Endothelial cell of umbilical vein (primary cell): ENCODE data around the gene VEZT. TPM values are rescaled to one million over a fixed set of nuclear protein-coding genes. Genes with fewer than 3 reads are reported as not detected.
A peak's percentile ranks its signal among the peaks of the same experiment; 100 is the strongest.

Experiments
- Bru-seq: library from RNA; stranded (reverse); fragments of 400-500 nt; gene quantifications from one replicate; lab custom pipeline; 2021; lab: Mats Ljungman, UMichigan
- BruChase-seq, 2 experiments: library from RNA; stranded (reverse); fragments of 400-500 nt; gene quantifications; one replicate each; lab custom pipeline; 2021; lab: Mats Ljungman, UMichigan
- BruUV-seq: library from RNA; stranded (reverse); fragments of 400-500 nt; replicated peaks from 2 replicates; lab custom pipeline; 2021; lab: Mats Ljungman, UMichigan
- CTCF ChIA-PET: fragments of 300-600, 350-600 bp; sonication (Branson Sonifier 250); formaldehyde crosslinking; loops from one replicate; lab custom pipeline; 2021; ENCODE audit warnings: antibody characterized with exemption, inconsistent platforms; lab: Charles Lee
- POLR2A ChIA-PET: fragments of 300-600, 350-600 bp; sonication (Branson Sonifier 250); formaldehyde crosslinking; loops from one replicate; lab custom pipeline; 2021; ENCODE audit warnings: antibody characterized with exemption, inconsistent platforms; lab: Charles Lee
- DNase-seq: peaks from one replicate; pipeline ENCODE4 v3.0.0-alpha.2; 2011; ENCODE audit warnings: low read depth, low spot score
- FAIRE-seq: peaks from 2 replicates; lab custom pipeline; 2011; peaks lifted over from hg19 to GRCh38; lab: Jason Lieb, UNC
- H2AFZ ChIP-seq: 2 replicates; pipeline ENCODE4 v1.6.0; 2012; ENCODE audit warnings: low read depth, low read length, control low read depth, inconsistent platforms
- H3K27ac ChIP-seq: 2 replicates; pipeline ENCODE4 v1.5.1; 2011; ENCODE audit warnings: low read depth, mild to moderate bottlenecking, control low read depth, low read length, moderate library complexity; ENCODE audit not compliant: insufficient read depth
- H3K27me3 ChIP-seq, 2 experiments: 2 replicates each; pipeline versions ENCODE4 v1.6.0 to v1.6.1; 2011; ENCODE audit warnings: low read length in 2 of 2, mixed read lengths in 1 of 2; ENCODE audit not compliant: control insufficient read depth in 2 of 2, insufficient read depth in 2 of 2
- H3K36me3 ChIP-seq, 2 experiments: 2 replicates in 1 of 2; 3 replicates in 1 of 2; pipeline ENCODE4 v1.5.1; 2011; ENCODE audit warnings: low read length in 2 of 2, mild to moderate bottlenecking in 1 of 2, moderate library complexity in 1 of 2; ENCODE audit not compliant: control insufficient read depth in 2 of 2, insufficient read depth in 2 of 2; ENCODE audit errors: extremely low read depth in 1 of 2
- H3K4me1 ChIP-seq: 3 replicates; pipeline ENCODE4 v1.5.1; 2011; ENCODE audit warnings: mild to moderate bottlenecking, low read length; ENCODE audit not compliant: control insufficient read depth, insufficient read depth; ENCODE audit errors: extremely low read depth
- H3K4me2 ChIP-seq: 2 replicates; pipeline ENCODE4 v1.6.1; 2011; ENCODE audit warnings: low read length, control low read depth, mixed read lengths; ENCODE audit not compliant: insufficient read depth
- H3K4me3 ChIP-seq, 3 experiments: fragments of 200-600 bp in 1 of 3; sonication (generic), shearing (Covaris generic) in 1 of 3; replicated peaks in 1 of 3; 2 replicates each; pipeline ENCODE4 v1.5.1; 2011 to 2016; ENCODE audit warnings: control low read depth in 3 of 3, low read length in 3 of 3, mild to moderate bottlenecking in 2 of 3, inconsistent platforms in 1 of 3, low read depth in 1 of 3, moderate library complexity in 1 of 3; ENCODE audit not compliant: insufficient read depth in 1 of 3
- H3K79me2 ChIP-seq: 2 replicates; pipeline ENCODE4 v1.6.0; 2012; ENCODE audit warnings: low read length, inconsistent platforms; ENCODE audit not compliant: control insufficient read depth, insufficient read depth
- H3K9ac ChIP-seq: replicated peaks from 2 replicates; pipeline ENCODE3; 2011; ENCODE audit warnings: low read length, control low read depth; ENCODE audit not compliant: insufficient read depth; ENCODE audit errors: extremely low read depth
- H3K9me1 ChIP-seq: replicated peaks from 3 replicates; pipeline ENCODE4 v1.6.0; 2011; ENCODE audit warnings: mild to moderate bottlenecking, low read length; ENCODE audit not compliant: control insufficient read depth, insufficient read depth; ENCODE audit errors: extremely low read depth
- H3K9me3 ChIP-seq: replicated peaks from 2 replicates; pipeline ENCODE4 v1.5.1; 2012; ENCODE audit warnings: low read length, inconsistent platforms; ENCODE audit not compliant: control insufficient read depth, insufficient read depth
- H4K20me1 ChIP-seq: replicated peaks from 2 replicates; pipeline ENCODE3; 2011; ENCODE audit warnings: mild to moderate bottlenecking, low read length; ENCODE audit not compliant: control insufficient read depth, insufficient read depth; ENCODE audit errors: extremely low read depth
- CTCF ChIP-seq, 2 donors: IDR thresholded peaks; 1 replicate in 1 of 2; 2 replicates in 1 of 2; pipeline ENCODE4 v1.5.1; 2011; ENCODE audit warnings: low read length in 2 of 2, mild to moderate bottlenecking in 2 of 2, moderate library complexity in 2 of 2, control low read depth in 1 of 2, inconsistent platforms in 1 of 2, low read depth in 1 of 2; ENCODE audit not compliant: insufficient read depth in 1 of 2; ENCODE audit errors: extremely low read depth in 1 of 2
- EZH2 ChIP-seq: IDR thresholded peaks from 2 replicates; pipeline ENCODE4 v1.6.1; 2012; ENCODE audit warnings: borderline replicate concordance, low read depth, mild to moderate bottlenecking, moderate library complexity, low read length, inconsistent platforms; ENCODE audit not compliant: severe bottlenecking
- FOS ChIP-seq: IDR thresholded peaks from 2 replicates; pipeline ENCODE4 v1.6.1; 2011; ENCODE audit warnings: mild to moderate bottlenecking, low read length, moderate library complexity, borderline replicate concordance; ENCODE audit not compliant: insufficient read depth
- GATA2 ChIP-seq: IDR thresholded peaks from 2 replicates; pipeline ENCODE4 v1.7.0; 2011; ENCODE audit warnings: low read depth, mild to moderate bottlenecking, moderate library complexity, mixed read lengths, low read length; ENCODE audit not compliant: insufficient read length, insufficient read depth
- JUN ChIP-seq: IDR thresholded peaks from 2 replicates; pipeline ENCODE4 v1.6.1; 2011; ENCODE audit warnings: borderline replicate concordance, low read depth; ENCODE audit not compliant: insufficient read length, insufficient read depth
- MAX ChIP-seq: IDR thresholded peaks from 2 replicates; pipeline ENCODE4 v1.6.1; 2011; ENCODE audit not compliant: insufficient read depth, insufficient read length
- MYC ChIP-seq: IDR thresholded peaks from one replicate; pipeline ENCODE4 v1.6.1; 2011; ENCODE audit warnings: mild to moderate bottlenecking, low read depth, low read length
- POLR2A ChIP-seq: IDR thresholded peaks from 2 replicates; pipeline ENCODE4 v1.6.1; 2012; ENCODE audit warnings: low read depth, mild to moderate bottlenecking, control low read depth, low read length
- POLR2AphosphoS5 ChIP-seq: IDR thresholded peaks from 2 replicates; pipeline ENCODE4 v1.6.1; 2012; ENCODE audit warnings: low read depth, mild to moderate bottlenecking, control low read depth, low read length, moderate library complexity; ENCODE audit not compliant: insufficient read depth
- dilution Hi-C: fragments of 300-500 bp; cut with MboI; formaldehyde crosslinking; loops from one replicate; pipeline ENCODE4 v1.15.0; 2019; ENCODE audit warnings: low sequenced_read_pairs; ENCODE audit not compliant: extremely low pct_ligation_motif_present
- intact Hi-C: fragments of 100-400 bp; cut with micrococcal nuclease; formaldehyde crosslinking; loops from one replicate; pipeline ENCODE4 v1.10.0; 2022
- long read RNA-seq: library from polyadenylated mRNA; stranded (forward); transcript quantifications from one replicate; pipeline ENCODE4 v2.0.0, GENCODE V29; 2021
- polyA minus RNA-seq, 3 experiments: library from RNA; depleted of rRNA, polyadenylated mRNA; stranded (reverse); fragments of >200 nt; gene quantifications; 1 replicate in 1 of 3; 2 replicates in 2 of 3; pipeline ENCODE4 v1.2.3, GENCODE V29; 2011
- polyA plus RNA-seq, 4 experiments: library from polyadenylated mRNA; depleted of rRNA in 3 of 4; stranded (reverse) in 3 of 4; unstranded in 1 of 4; fragments of >200 nt; gene quantifications; 2 replicates each; pipeline versions ENCODE4 v1.2.1 to v1.2.3, GENCODE V29; 2011 to 2012; ENCODE audit warnings: missing spikeins in 1 of 4
- total RNA-seq: library from RNA; stranded (reverse); gene quantifications from 2 replicates; pipeline ENCODE4 v1.2.3, GENCODE V29; 2021

VEZT gene
- total RNA-seq (85.2 and 91.3 TPM in 2 replicates), polyA plus RNA-seq (53.3 and 57.8 TPM in 2 replicates), polyA minus RNA-seq (141 and 142 TPM in 2 replicates), Bru-seq, nascent RNA (percentile 95 among the genes with signal in this experiment), BruChase-seq, experiment 1, labeled RNA remaining after a 6-hour chase (percentile 83 among the genes with signal in this experiment), BruChase-seq, experiment 2, labeled RNA remaining after a 2-hour chase (percentile 84 among the genes with signal in this experiment)
- polyA plus RNA-seq (2011; cell fraction: cytosol; rRNA removed) = 77.4 and 78.5 TPM in 2 replicates
- 97.8 and 107 TPM in 2 replicates for polyA plus RNA-seq (2011; cell fraction: nucleus; rRNA removed)
- polyA plus RNA-seq (2012) = 92.8 and 105 TPM in 2 replicates
- 22.4 TPM for polyA minus RNA-seq (2011; cell fraction: cytosol; rRNA and poly(A)+ RNA removed)
- 157 and 235 TPM in 2 replicates for polyA minus RNA-seq (2011; cell fraction: nucleus; rRNA and poly(A)+ RNA removed)
- long read RNA-seq, full-length matches to known transcripts = 25 of 81 reads
- long read RNA-seq, partial matches to known transcripts = 7 of 81 reads
- long read RNA-seq, other reads (novel, unspliced or antisense) = 49 of 81 reads

- FAIRE-seq = peak; percentile 84
- Histone ChIP-seq H3K36me3 (no peaks in the 10 kb centered on the region), H4K20me1 (no peaks in the 10 kb centered on the region), H3K9me1 (no peaks in the 10 kb centered on the region), H2AFZ (peak within 1 kb of the TSS; percentile 68), H3K4me3 (peak within 1 kb of the TSS; percentile 81 to 99 (median 94)), H3K79me2 (peaks cover 79% of the 10 kb centered on the region), H3K4me1 (peaks cover 37% of the 10 kb centered on the region), H3K27me3 (no peaks in the 10 kb centered on the region), H3K4me2 (peak within 1 kb of the TSS; percentile 100), H3K27ac (peak within 1 kb of the TSS; percentile 88), H3K9ac (peak within 1 kb of the TSS; percentile 97), H3K9me3 (no peaks in the 10 kb centered on the region)
- BruUV-seq = no TSS peak
- DNase-seq = peak; percentile 100
- ChIA-PET CTCF (interaction anchor here (0.6 to 5.9 kb wide), 30 partner anchors 10 to 456 kb away, joined by 3 to 91 read pairs (median 4); partner anchors contain the start of gene NR2C1), POLR2A (interaction anchor here (0.6 to 1.5 kb wide), 6 partner anchors 42 to 256 kb away, joined by 3 to 7 read pairs (median 4); partner anchors contain the start of genes METAP2 and NR2C1)
- dilution Hi-C loops (loop anchor here (25.0 kb wide), 1 partner anchor 105 kb away; no protein-coding TSS in a partner anchor), intact Hi-C loops (loop anchor here (1.0 to 10.0 kb wide), 14 partner anchors 14 to 671 kb away; partner anchors contain the start of genes METAP2 and NDUFA12)
- TF ChIP-seq MAX = peak; percentile 16
- TF ChIP-seq GATA2 = no peak
- peak; percentile 86 for TF ChIP-seq POLR2A
- TF ChIP-seq MYC = no peak
- TF ChIP-seq POLR2AphosphoS5 = peak; percentile 72
- no peak for TF ChIP-seq JUN
- TF ChIP-seq CTCF (IDR thresholded peaks at IDR 0.05; ENCODE audit: extremely low read depth in 1 of 2, insufficient read depth in 1 of 2, low read depth in 1 of 2, low read length in 2 of 2) = peak; percentile 61 to 70
- no peak for TF ChIP-seq EZH2
- no peak for TF ChIP-seq FOS
Measured at GRCh38 chr12:95217377-95218149, at the start of gene VEZT, which contains the start of gene FGD6. Gene VEZT (plus strand): TSS chr12:95217807. CDS start chr12:95217851, 44 bp downstream. Gene FGD6 (minus strand): TSS chr12:95217467. CDS start chr12:95217240, 227 bp downstream.
